ENCODE measurements around the gene IL18RAP. TPM values are rescaled to one million over a fixed set of nuclear protein-coding genes. Genes with fewer than 3 reads are reported as not detected.

Gene IL18RAP
- total and polyA plus RNA-seq, 2 experiments from 2014 or later: not detected

- TF ChIP-seq CREB1 (CRISPR knock-in tag; IDR thresholded peaks at IDR 0.05; ENCODE audit: low read depth): no peak
- no peak for TF ChIP-seq ZNF114 (CRISPR knock-in tag; IDR thresholded peaks at IDR 0.05)
- TF ChIP-seq REST (IDR thresholded peaks at IDR 0.05; ENCODE audit: unreplicated experiment): no peak
- no peak for TF ChIP-seq ZNF462 (CRISPR knock-in tag; IDR thresholded peaks at IDR 0.05)
- TF ChIP-seq CTCF (conservative IDR thresholded peaks at IDR 0.05; ENCODE audit: low read depth in 2 of 2): no peak
- no peak for TF ChIP-seq ZNF331 (CRISPR knock-in tag; IDR thresholded peaks at IDR 0.05; ENCODE audit: low read depth)
- no peak for TF ChIP-seq NANOG (IDR thresholded peaks at IDR 0.05; ENCODE audit: borderline replicate concordance)
- TF ChIP-seq EZH2phosphoT487 (IDR thresholded peaks at IDR 0.05; ENCODE audit: unreplicated experiment): no peak
- no peak for TF ChIP-seq EZH2 (IDR thresholded peaks at IDR 0.05; ENCODE audit: low read depth, unreplicated experiment)
- TF ChIP-seq POLR2AphosphoS5 (IDR thresholded peaks at IDR 0.05; ENCODE audit: low read depth): no peak
- no peak for TF ChIP-seq ETS1 (IDR thresholded peaks at IDR 0.05)
- no peak for TF ChIP-seq JUNB (IDR thresholded peaks at IDR 0.05; ENCODE audit: unreplicated experiment)
- no peak for TF ChIP-seq STAT1 (IDR thresholded peaks at IDR 0.05; ENCODE audit: unreplicated experiment)
These were observed 60.1 kb downstream of the IL18RAP start for GRCh38 chr2:102483086-102483485.

More at GRCh38 chr2:102483086-102483485, 60.1 kb downstream of the IL18RAP start:
- H3K4me3 ChIP-seq: no peak overlapping the region
- no peaks in the 10 kb centered on the region for H3K36me3 Mint-ChIP-seq (ENCODE audit: low read depth)
- H3K27me3 Mint-ChIP-seq (ENCODE audit: insufficient read depth, low read depth, poor library complexity): peaks cover 3% of the 10 kb centered on the region
- no peaks in the 10 kb centered on the region for H4K20me1 ChIP-seq (replicated peaks; ENCODE audit: insufficient read depth)
- no peak for DNase-seq (ENCODE audit: low spot score)
- H2AFZ ChIP-seq: no peak overlapping the region
- no peak overlapping the region for H3K4me2 ChIP-seq
- no peak overlapping the region for H3K4me3 Mint-ChIP-seq
- H3K9me3 Mint-ChIP-seq: no peaks in the 10 kb centered on the region
- H3K79me2 ChIP-seq (replicated peaks; ENCODE audit: insufficient read depth): no peaks in the 10 kb centered on the region
- H3K4me1 ChIP-seq (ENCODE audit: insufficient read depth): no peaks in the 10 kb centered on the region
- no peak overlapping the region for H3K27ac ChIP-seq (ENCODE audit: low read depth)
- H3K27me3 ChIP-seq (ENCODE audit: insufficient read depth): no peaks in the 10 kb centered on the region
- peaks cover under 1% of the 10 kb centered on the region; the same call in 1 of the 2 replicates for H3K9me2 ChIP-seq (ENCODE audit: insufficient read depth)
- H3K4me1 Mint-ChIP-seq: peaks cover 10% of the 10 kb centered on the region
- no peak for ATAC-seq
- H3F3A ChIP-seq (replicated peaks; ENCODE audit: low read depth): no peaks in the 10 kb centered on the region
- H3K27ac Mint-ChIP-seq: no peak overlapping the region
- H3K36me3 ChIP-seq (ENCODE audit: insufficient read depth): no peaks in the 10 kb centered on the region

Data from GM23338 (cell line).